Gastroesophageal sphincter (tissue), 4 donors: Measurements from ENCODE around the gene PTPN2. TPM values are rescaled to one million over a fixed set of nuclear protein-coding genes. Genes with fewer than 3 reads are reported as not detected.

Experiments used
- ATAC-seq: fragments of 150-250 bp; one replicate; pipeline ENCODE4 v1.9.1; 2016; ENCODE audit warnings: mild to moderate bottlenecking, moderate library complexity
- H3K27ac ChIP-seq, 4 donors: fragments of 200-600 bp; sonication (generic) in 3 of 4; 1 replicate in 3 of 4; 2 replicates in 1 of 4; pipeline ENCODE4 v1.5.1; 2016 to 2019
- H3K27me3 ChIP-seq: fragments of 200-600 bp; sonication (generic); one replicate; pipeline ENCODE4 v1.5.1; 2019
- H3K36me3 ChIP-seq, 2 donors: fragments of 200-600 bp; sonication (generic); one replicate each; pipeline ENCODE4 v1.5.1; 2019; ENCODE audit warnings: control low read depth in 1 of 2
- H3K4me1 ChIP-seq, 3 donors: fragments of 200-600 bp; sonication (generic); 1 replicate in 2 of 3; 2 replicates in 1 of 3; pipeline ENCODE4 v1.5.1; 2016 to 2019; ENCODE audit warnings: control low read depth in 2 of 3
- H3K4me3 ChIP-seq, 2 donors: fragments of 200-600 bp; sonication (generic); one replicate each; pipeline ENCODE4 v1.5.1; 2019; ENCODE audit warnings: mild to moderate bottlenecking in 1 of 2, moderate library complexity in 1 of 2
- H3K9me3 ChIP-seq, 3 donors: fragments of 200-600 bp; sonication (generic); one replicate each; pipeline ENCODE4 v1.5.1; 2017 to 2019; ENCODE audit warnings: control low read depth in 2 of 3
- EP300 ChIP-seq: sonication (generic); formaldehyde crosslinking; IDR thresholded peaks from one replicate; pipeline ENCODE4 v1.6.1; 2017; ENCODE audit warnings: antibody characterized with exemption, mild to moderate bottlenecking
- POLR2A ChIP-seq, 2 donors: fragments of 450-650 bp; IDR thresholded peaks; one replicate each; pipeline ENCODE4 v1.6.1; 2017; ENCODE audit warnings: antibody characterized with exemption in 2 of 2, mild to moderate bottlenecking in 2 of 2, moderate library complexity in 1 of 2
- POLR2AphosphoS5 ChIP-seq: sonication (generic); formaldehyde crosslinking; IDR thresholded peaks from one replicate; pipeline ENCODE4 v1.6.1; 2017; ENCODE audit warnings: antibody characterized with exemption
- WGBS, 2 donors: methylation state at CpG; one replicate each; pipeline ENCODE4 v1.1.5; 2018; ENCODE audit warnings: low coverage in 1 of 2; 5-methylcytosine and 5-hydroxymethylcytosine counted together
- total RNA-seq, 4 donors: library from RNA; depleted of rRNA; stranded (reverse); fragments of >200 nt; gene quantifications; one replicate each; pipeline ENCODE4 v1.1.0, GENCODE V29; 2016
- TF ChIP-seq, protein P1 (sequence below), 4 experiments: fragments of 200-600 bp in 2 of 4; fragments of 450-650 bp in 2 of 4; sonication (generic) in 1 of 4; IDR thresholded peaks; one replicate each; pipeline ENCODE4 v1.5.1; 2017 to 2019; ENCODE audit warnings: antibody characterized with exemption in 4 of 4, mild to moderate bottlenecking in 2 of 4, moderate library complexity in 2 of 4

Gene PTPN2
- total RNA-seq, 4 donors from 2014 or later, result 13.0 to 30.6 (median 19.6) TPM

DNA sequence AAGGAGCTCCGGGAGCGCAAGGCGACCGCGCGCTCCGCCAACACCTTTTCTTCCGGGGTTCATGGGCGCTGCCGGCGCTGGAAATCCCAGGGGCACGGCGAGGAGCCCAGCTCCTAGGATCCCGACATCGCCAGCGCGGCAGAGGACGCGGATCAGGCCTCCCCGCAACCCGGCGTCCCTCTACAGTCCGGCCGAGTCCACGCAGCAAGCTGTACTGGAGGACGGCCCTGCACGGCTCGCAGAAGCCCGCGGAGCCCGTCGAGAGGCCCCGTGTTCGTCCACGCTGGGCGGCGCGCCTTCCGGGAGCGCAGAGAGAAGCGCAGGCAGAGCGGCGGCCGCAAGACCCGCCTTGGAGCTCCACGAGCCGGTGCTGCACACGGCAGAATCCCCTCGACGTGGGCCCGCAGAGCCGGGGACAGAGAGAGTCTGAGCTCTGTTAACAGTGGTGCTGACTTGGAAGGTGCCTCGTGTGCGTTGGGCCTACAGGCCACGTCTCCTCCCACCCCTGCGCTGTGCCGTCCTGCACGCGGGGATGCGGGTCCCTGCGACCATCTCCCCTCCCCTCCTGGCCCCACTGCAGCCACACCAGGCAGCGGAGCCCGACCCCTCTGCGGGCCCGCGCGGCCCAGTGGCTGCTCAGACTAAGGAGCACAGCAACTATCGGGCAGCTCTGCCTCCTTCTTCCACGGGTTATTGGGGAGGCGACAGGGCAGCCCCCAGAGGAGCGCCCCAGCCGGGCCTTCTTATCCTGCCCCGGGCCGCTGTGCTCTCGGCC, 28.1 kb upstream of the PTPN2 start:
- Histone ChIP-seq H3K4me1 (peaks cover 0 to 25% (median 1%) of the 10 kb centered on the region in 3 donors), H3K4me3 (peak overlapping the region in 1 of 2 donors; percentile 44), H3K27me3 (peaks cover 26% of the 10 kb centered on the region), H3K27ac (no peak overlapping the region), H3K36me3 (no peaks in the 10 kb centered on the region), H3K9me3 (peaks cover 0 to 6% (median 0%) of the 10 kb centered on the region in 3 donors)
- WGBS, 2 donors, result 100% methylated on average over 1 of the region's 75 CpGs; no CpG with 5 or more reads in 1 of the 2 donors
- no peak for TF ChIP-seq EP300
- TF ChIP-seq POLR2AphosphoS5, result no peak
- TF ChIP-seq, protein P1, sequence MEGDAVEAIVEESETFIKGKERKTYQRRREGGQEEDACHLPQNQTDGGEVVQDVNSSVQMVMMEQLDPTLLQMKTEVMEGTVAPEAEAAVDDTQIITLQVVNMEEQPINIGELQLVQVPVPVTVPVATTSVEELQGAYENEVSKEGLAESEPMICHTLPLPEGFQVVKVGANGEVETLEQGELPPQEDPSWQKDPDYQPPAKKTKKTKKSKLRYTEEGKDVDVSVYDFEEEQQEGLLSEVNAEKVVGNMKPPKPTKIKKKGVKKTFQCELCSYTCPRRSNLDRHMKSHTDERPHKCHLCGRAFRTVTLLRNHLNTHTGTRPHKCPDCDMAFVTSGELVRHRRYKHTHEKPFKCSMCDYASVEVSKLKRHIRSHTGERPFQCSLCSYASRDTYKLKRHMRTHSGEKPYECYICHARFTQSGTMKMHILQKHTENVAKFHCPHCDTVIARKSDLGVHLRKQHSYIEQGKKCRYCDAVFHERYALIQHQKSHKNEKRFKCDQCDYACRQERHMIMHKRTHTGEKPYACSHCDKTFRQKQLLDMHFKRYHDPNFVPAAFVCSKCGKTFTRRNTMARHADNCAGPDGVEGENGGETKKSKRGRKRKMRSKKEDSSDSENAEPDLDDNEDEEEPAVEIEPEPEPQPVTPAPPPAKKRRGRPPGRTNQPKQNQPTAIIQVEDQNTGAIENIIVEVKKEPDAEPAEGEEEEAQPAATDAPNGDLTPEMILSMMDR (IDR thresholded peaks at IDR 0.05), result no peak
- no peak for TF ChIP-seq POLR2A (IDR thresholded peaks at IDR 0.05)
- no peak for ATAC-seq

DNA sequence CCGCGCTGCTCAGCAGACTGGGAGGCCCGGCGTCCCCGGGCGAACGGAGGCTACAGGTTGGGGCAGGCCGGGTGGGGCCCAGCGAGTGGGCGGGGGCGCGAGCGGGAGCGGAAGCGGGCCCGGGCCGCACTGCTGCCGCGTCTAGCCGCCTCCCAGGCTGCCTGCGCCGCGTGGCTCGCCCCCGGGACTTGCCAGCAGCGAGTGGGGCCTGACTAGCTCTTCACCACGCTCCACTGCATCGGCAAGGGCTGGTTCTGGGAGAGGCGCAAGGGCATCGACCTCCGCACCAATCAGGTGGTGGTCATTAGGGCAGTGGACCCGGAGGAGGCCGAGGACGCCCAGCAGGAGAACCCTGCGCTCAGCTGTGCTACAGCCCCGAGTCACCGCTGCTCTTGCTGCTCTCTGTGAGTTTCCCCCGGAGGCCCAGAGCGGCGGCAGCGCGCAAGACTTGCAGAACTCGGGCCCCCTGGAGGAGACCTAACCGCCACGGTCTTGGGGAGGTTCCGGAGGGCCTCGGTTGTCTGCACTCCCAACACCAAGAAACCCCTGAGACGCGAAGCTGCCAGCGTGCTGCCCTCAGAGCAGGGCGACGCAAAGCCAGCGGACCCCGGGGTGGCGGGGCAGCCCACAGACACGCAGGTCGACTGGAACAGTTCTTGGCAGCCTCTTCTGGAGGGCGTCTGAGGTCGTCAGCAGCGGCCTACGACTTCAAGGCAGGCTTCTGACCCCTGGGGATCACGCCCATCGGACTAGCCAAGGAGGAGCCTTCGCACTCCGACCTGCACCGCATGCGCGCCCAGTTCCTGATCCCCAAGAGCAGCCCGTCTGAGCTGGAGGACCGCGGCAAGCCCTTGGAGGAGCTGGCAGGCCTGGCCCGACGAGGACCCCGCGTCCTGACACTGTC, 27.2 kb upstream of the PTPN2 start:
- Histone ChIP-seq H3K36me3 (no peaks in the 10 kb centered on the region), H3K9me3 (peaks cover 0 to 6% (median 0%) of the 10 kb centered on the region in 3 donors), H3K27ac (peak overlapping the region in 1 of 4 donors; percentile 31), H3K4me1 (peaks cover 0 to 31% (median 3%) of the 10 kb centered on the region in 3 donors), H3K4me3 (peak overlapping the region in 1 of 2 donors; percentile 44), H3K27me3 (peaks cover 31% of the 10 kb centered on the region)
- ATAC-seq, result peak; percentile 41
- WGBS, 2 donors, result 20% methylated on average over 1 of the region's 75 CpGs; no CpG with 5 or more reads in 1 of the 2 donors
- TF ChIP-seq POLR2AphosphoS5, result no peak
- no peak for TF ChIP-seq POLR2A (IDR thresholded peaks at IDR 0.05)
- TF ChIP-seq, protein P1 (IDR thresholded peaks at IDR 0.05), result no peak
- no peak for TF ChIP-seq EP300

DNA sequence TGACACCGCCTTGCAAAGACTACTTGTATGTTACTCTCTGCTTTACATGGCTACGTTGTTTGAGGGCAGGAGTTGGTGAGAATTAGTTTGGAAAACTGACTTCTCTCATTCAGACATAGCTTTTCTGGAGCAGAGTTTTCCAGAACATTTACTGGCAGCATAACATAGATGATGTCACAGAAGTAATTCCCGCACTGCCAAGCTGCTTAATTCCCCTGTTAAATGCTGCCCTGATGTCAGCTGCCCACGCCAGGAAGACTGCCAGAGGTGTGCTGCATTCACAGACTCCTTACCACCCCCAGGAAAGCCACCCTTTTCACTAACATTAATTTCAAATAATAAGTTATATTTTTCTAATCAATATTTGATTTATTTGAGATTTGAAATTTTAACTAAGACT, 24.7 kb upstream of the PTPN2 start:
- Histone ChIP-seq H3K4me3 (no peak overlapping the region), H3K4me1 (peaks cover 0 to 31% (median 3%) of the 10 kb centered on the region in 3 donors), H3K9me3 (peaks cover 0 to 6% (median 0%) of the 10 kb centered on the region in 3 donors), H3K36me3 (no peaks in the 10 kb centered on the region), H3K27ac (no peak overlapping the region), H3K27me3 (peaks cover 37% of the 10 kb centered on the region)
- WGBS, 2 donors, result 78 to 87% methylated on average over 4 of the region's 4 CpGs
- ATAC-seq, result no peak
- TF ChIP-seq, protein P1 (IDR thresholded peaks at IDR 0.05), result no peak
- TF ChIP-seq EP300 (no peak), POLR2A (IDR thresholded peaks at IDR 0.05) (no peak), POLR2AphosphoS5 (no peak)

DNA sequence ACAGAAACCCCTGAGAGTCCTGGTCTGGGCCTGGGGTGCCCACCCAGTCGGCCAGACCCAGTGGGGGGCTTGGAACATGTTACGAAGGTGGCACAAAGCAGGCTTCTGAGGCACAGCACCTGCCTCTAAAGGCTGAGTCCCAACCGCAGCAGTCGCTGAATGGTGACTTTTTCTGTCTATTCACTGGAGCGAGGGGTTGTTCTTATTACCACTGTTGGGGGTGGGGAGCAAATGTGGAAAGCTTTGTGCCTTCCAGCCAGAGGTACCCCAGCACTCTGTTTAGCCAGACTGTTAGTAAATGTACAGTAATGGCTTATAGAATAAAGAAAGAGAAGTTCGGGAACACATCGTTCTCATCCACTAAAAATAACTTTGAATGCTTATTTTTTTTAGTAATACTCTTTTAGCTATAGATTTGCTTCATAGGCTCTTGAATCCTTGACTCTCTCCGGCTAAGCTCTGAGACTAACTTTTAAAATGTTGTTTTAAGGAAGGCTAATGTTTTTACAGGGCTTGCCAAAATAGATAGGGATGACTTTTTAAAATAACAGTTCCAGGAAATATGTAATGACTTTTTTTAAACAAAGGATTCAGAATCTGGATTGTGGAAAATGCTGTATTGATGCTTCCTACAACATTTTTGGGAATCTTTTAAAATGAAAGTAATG, 23.4 kb upstream of the PTPN2 start:
- TF ChIP-seq EP300, result no peak
- TF ChIP-seq POLR2AphosphoS5, result no peak
- TF ChIP-seq, protein P1 (IDR thresholded peaks at IDR 0.05), result no peak
- no peak for TF ChIP-seq POLR2A (IDR thresholded peaks at IDR 0.05)
- Histone ChIP-seq H3K4me3 (no peak overlapping the region), H3K9me3 (peaks cover 0 to 6% (median 0%) of the 10 kb centered on the region in 3 donors), H3K36me3 (no peaks in the 10 kb centered on the region), H3K4me1 (peaks cover 0 to 31% (median 3%) of the 10 kb centered on the region in 3 donors), H3K27me3 (peaks cover 32% of the 10 kb centered on the region), H3K27ac (peak overlapping the region in 2 of 4 donors; percentile 10 to 44)
- 20 to 28% methylated on average over 5 to 6 of the region's 8 CpGs for WGBS, 2 donors
- no peak for ATAC-seq
